GM06990 (cell line): ENCODE data around the gene LMOD2.

ENCODE experiments used
- DNase-seq: peaks from one replicate; pipeline ENCODE4 v3.0.0-alpha.2; 2011; ENCODE audit not compliant: insufficient read length; ENCODE audit errors: extremely low read depth
- H3K27me3 ChIP-seq: replicated peaks from 2 replicates; pipeline ENCODE4 v1.6.0; 2011; ENCODE audit warnings: low read length; ENCODE audit not compliant: control insufficient read depth, insufficient read depth
- H3K36me3 ChIP-seq: 2 replicates; pipeline ENCODE4 v1.5.1; 2011; ENCODE audit warnings: low read length; ENCODE audit not compliant: control insufficient read depth, insufficient read depth
- H3K4me3 ChIP-seq: replicated peaks from 2 replicates; pipeline ENCODE4 v1.5.1; 2011; ENCODE audit warnings: low read depth, mild to moderate bottlenecking, control low read depth, low read length
- CTCF ChIP-seq: IDR thresholded peaks from 2 replicates; pipeline ENCODE4 v1.5.1; 2011; ENCODE audit warnings: low read length, control low read depth, mild to moderate bottlenecking, inconsistent platforms; ENCODE audit not compliant: insufficient read depth, poor library complexity, severe bottlenecking

LMOD2 gene

GRCh38 chr7:123641901-123642300 lies 13.8 kb upstream of the LMOD2 start:
- DNase-seq, result no peak
- H3K36me3 ChIP-seq, result no peaks in the 10 kb centered on the region
- H3K27me3 ChIP-seq, result no peaks in the 10 kb centered on the region
- H3K4me3 ChIP-seq, result no peak overlapping the region
- no peak for TF ChIP-seq CTCF

DNA sequence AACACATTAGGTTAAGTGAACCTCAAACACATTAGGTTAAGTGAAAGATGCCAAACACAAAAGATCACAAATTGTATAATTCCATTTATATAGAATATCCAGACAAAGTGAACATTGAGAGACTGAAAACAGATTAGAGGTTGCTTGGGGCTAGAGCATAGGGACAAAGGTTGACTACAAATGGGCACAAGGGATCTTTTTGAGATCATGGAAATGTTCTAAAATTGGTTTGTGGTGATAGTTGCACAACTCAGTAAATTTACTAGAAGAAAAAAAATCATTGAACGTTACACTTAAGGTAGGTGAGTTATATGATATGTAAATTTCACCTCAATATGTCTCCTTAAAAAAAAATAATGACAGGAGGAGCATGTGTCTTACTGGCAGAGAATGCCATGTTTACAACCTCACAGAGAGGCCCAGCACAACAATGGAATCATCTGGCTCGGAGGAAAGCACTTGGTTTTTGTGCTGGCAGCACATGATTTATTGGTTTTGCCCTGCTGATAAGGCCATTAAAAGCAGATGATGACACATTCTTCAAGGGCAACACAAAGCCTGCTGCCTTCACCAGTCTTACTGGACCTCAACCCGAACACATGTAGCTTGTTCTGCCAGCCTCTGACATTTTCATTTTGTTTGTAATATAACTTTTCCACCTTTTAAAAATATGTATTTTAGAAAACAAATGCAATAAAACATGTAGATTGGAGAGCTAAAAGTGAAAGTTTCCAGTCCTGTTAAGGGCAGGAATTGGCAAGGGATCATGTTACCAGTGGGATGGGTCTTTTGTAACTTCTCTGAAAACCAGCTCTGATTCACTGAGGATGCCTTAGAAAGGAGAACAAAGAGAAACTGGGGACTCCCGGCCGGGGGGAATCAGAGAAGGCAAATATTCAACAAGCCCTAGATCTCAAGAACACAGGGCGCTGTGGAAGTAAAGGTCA lies 11.9 kb upstream of the LMOD2 start:
- DNase-seq, result no peak
- Histone ChIP-seq H3K27me3 (no peaks in the 10 kb centered on the region), H3K36me3 (no peaks in the 10 kb centered on the region), H3K4me3 (no peak overlapping the region)
- TF ChIP-seq CTCF, result no peak

GRCh38 chr7:123645516-123645915 lies 10.2 kb upstream of the LMOD2 start:
- Histone ChIP-seq H3K4me3 (no peak overlapping the region), H3K36me3 (no peaks in the 10 kb centered on the region), H3K27me3 (no peaks in the 10 kb centered on the region)
- no peak for DNase-seq
- TF ChIP-seq CTCF, result no peak

- Histone ChIP-seq H3K4me3 (no peak overlapping the region), H3K27me3 (no peaks in the 10 kb centered on the region), H3K36me3 (no peaks in the 10 kb centered on the region)
- no peak for TF ChIP-seq CTCF
- no peak for DNase-seq
Observed at GRCh38 chr7:123647106-123647730, 8.4 kb upstream of the LMOD2 start.

- Histone ChIP-seq H3K4me3 (no peak overlapping the region), H3K36me3 (no peaks in the 10 kb centered on the region), H3K27me3 (no peaks in the 10 kb centered on the region)
- no peak for TF ChIP-seq CTCF
- no peak for DNase-seq
Observed at GRCh38 chr7:123649964-123650363, 5.7 kb upstream of the LMOD2 start.
